ENCODE results near the gene OCRL.

The OCRL gene

GRCh38 chrX:129637217-129638109 is 97.4 kb downstream of the OCRL start:
- DNase-seq, result peak; percentile 77

DNA sequence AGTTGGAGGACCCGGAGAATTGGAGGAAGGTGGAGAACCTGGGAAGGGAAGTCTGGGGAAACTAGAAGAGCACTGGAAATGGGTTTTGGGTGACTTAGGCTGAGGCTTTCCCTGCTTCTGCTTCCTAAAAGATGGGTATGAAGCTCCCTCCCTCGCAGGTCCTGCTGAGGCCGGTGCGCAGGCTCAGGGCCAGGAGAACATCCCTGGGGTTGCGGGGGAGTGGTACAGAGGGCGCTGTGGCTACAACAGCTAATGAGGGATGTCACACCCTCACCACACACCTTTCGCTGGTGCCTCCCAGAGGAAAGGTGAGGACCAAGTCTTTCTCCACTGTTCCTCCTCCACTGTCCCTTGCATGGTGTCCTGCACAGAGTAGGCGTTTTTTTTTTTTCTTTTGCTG is 98.9 kb downstream of the OCRL start:
- no peak for DNase-seq

- no peak for DNase-seq
These were observed 100.7 kb downstream of the OCRL start for GRCh38 chrX:129640737-129641136.

- DNase-seq, result no peak
These were observed 101.4 kb downstream of the OCRL start for GRCh38 chrX:129641469-129641868.

DNA sequence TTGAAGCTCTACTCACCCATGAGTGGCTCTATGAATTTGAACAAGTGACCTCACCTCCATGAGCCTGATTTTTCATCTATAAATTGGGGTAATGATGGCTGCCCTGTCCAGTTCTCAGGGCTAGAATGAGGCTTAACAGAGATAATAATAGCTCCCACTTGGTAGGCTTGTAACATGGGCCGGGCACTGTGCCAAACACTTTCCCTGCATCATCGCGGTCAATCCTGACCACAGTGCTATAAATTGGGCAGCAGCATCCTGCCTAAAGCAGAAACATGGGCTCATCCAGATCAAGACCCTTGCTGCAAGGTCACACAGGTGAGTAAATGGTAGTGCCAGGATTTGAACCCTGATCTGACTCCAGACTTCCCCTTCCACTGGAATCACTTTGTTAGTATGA is 101.9 kb downstream of the OCRL start:
- no peak for DNase-seq
